A549 (cell line): ENCODE data around the gene SLC22A17. TPM values are rescaled to one million over a fixed set of nuclear protein-coding genes. Genes with fewer than 3 reads are reported as not detected.

Experiments
- ATAC-seq, 2 experiments: fragments of 200-7000 bp in 1 of 2; fragments of >200 bp in 1 of 2; cut with Nextera tagmentation in 1 of 2; cut with Tn5 transposase in 1 of 2; 3 replicates each; pipeline versions ENCODE4 v1.8.0 to v1.9.1; 2018 to 2020; ENCODE audit warnings: mild to moderate bottlenecking in 1 of 2, moderate library complexity in 1 of 2
- CTCF ChIA-PET: fragments of 300-600 bp; sonication (Branson Sonifier 250); formaldehyde crosslinking; extraction: SDS; loops from one replicate; lab custom pipeline; 2021; ENCODE audit warnings: antibody characterized with exemption, inconsistent platforms; lab: Yijun Ruan, JAX
- POLR2A ChIA-PET: fragments of 350-600 bp; formaldehyde crosslinking; extraction: SDS; loops from one replicate; lab custom pipeline; 2021; ENCODE audit warnings: antibody characterized with exemption, inconsistent platforms; lab: Yijun Ruan, JAX
- DNase-seq, 2 experiments: peaks; one replicate each; pipeline versions ENCODE4 v3.0.0 to v3.0.0-alpha.2; 2011 to 2016; ENCODE audit warnings: low read depth in 1 of 2, low spot score in 1 of 2
- FAIRE-seq: peaks from 2 replicates; lab custom pipeline; 2011; peaks lifted over from hg19 to GRCh38; lab: Jason Lieb, UNC
- H3K27ac ChIP-seq, 2 experiments: fragments of >200 bp; sonication (Bioruptor Twin); formaldehyde crosslinking; 3 replicates each; pipeline ENCODE4 v1.5.1; 2016 to 2017
- H3K4me1 ChIP-seq: fragments of >200 bp; sonication (Bioruptor Twin); formaldehyde crosslinking; 3 replicates; pipeline ENCODE4 v1.6.1; 2016
- H3K4me2 ChIP-seq: fragments of >200 bp; sonication (Bioruptor Twin); formaldehyde crosslinking; 3 replicates; pipeline ENCODE4 v1.6.1; 2016
- H3K4me3 ChIP-seq: fragments of >200 bp; sonication (Bioruptor Twin); formaldehyde crosslinking; 3 replicates; pipeline ENCODE4 v1.5.1; 2016
- H3K9me3 ChIP-seq: fragments of >200 bp; sonication (Bioruptor Twin); formaldehyde crosslinking; 3 replicates; pipeline ENCODE4 v1.6.1; 2016
- EHF ChIP-seq: fragments of 250-450 bp; sonication (Bioruptor Pico); IDR thresholded peaks from 2 replicates; pipeline ENCODE4 v1.5.0; 2020; ENCODE audit warnings: mild to moderate bottlenecking
- EHMT2 ChIP-seq: fragments of 200-600 bp; sonication (generic); IDR thresholded peaks from 2 replicates; pipeline ENCODE4 v1.6.1; 2016; ENCODE audit warnings: antibody characterized with exemption, low read depth, mild to moderate bottlenecking, moderate library complexity
- ESRRA ChIP-seq: fragments of 150-350 bp; IDR thresholded peaks from 2 replicates; pipeline ENCODE4 v1.6.1; 2014; ENCODE audit warnings: mild to moderate bottlenecking, low read length, borderline replicate concordance
- FOSL2 ChIP-seq, 2 experiments: fragments of 450-650 bp in 1 of 2; fragments of >200 bp in 1 of 2; sonication (Bioruptor Twin) in 1 of 2; formaldehyde crosslinking; IDR thresholded peaks; 2 replicates each; pipeline versions ENCODE4 v1.5.0 to v1.6.1; 2016 to 2020; ENCODE audit warnings: mild to moderate bottlenecking in 1 of 2, moderate library complexity in 1 of 2
- GATA3 ChIP-seq: IDR thresholded peaks from 2 replicates; pipeline ENCODE4 v1.6.1; 2012; ENCODE audit warnings: borderline replicate concordance
- HEYL ChIP-seq: fragments of 250-450 bp; sonication (Bioruptor Pico); IDR thresholded peaks from 2 replicates; pipeline ENCODE4 v1.8.0; 2021; ENCODE audit warnings: mild to moderate bottlenecking, moderate library complexity
- HOXA7 ChIP-seq: fragments of 250-450 bp; sonication (Bioruptor Pico); IDR thresholded peaks from 2 replicates; pipeline ENCODE4 v1.5.0; 2020; ENCODE audit warnings: mild to moderate bottlenecking, moderate library complexity
- KDM1A ChIP-seq: fragments of 200-600 bp; sonication (generic); IDR thresholded peaks from 2 replicates; pipeline ENCODE4 v1.6.1; 2016; ENCODE audit warnings: low read depth, mild to moderate bottlenecking
- MYC ChIP-seq: IDR thresholded peaks from 2 replicates; pipeline ENCODE4 v1.6.1; 2012; ENCODE audit warnings: mild to moderate bottlenecking, inconsistent platforms, low read length, improper control_type of control experiment, borderline replicate concordance
- POLR2A ChIP-seq: IDR thresholded peaks from 2 replicates; pipeline ENCODE4 v1.6.1; 2012; ENCODE audit warnings: mild to moderate bottlenecking, low read length
- REST ChIP-seq: fragments of 200-600 bp; sonication (generic); IDR thresholded peaks from 2 replicates; pipeline ENCODE4 v1.6.1; 2016; ENCODE audit warnings: antibody characterized with exemption, mild to moderate bottlenecking, moderate library complexity
- RFX5 ChIP-seq: fragments of 450-650 bp; IDR thresholded peaks from 2 replicates; pipeline ENCODE4 v1.7.1; 2014; ENCODE audit warnings: antibody characterized with exemption, mild to moderate bottlenecking, moderate library complexity
- RNF2 ChIP-seq: fragments of 200-600 bp; sonication (generic); IDR thresholded peaks from 2 replicates; pipeline ENCODE4 v1.6.1; 2016; ENCODE audit warnings: low read depth, mild to moderate bottlenecking, antibody characterized with exemption, moderate library complexity, borderline replicate concordance
- USF2 ChIP-seq: fragments of 450-650 bp; IDR thresholded peaks from 2 replicates; pipeline ENCODE4 v1.6.1; 2014; ENCODE audit warnings: antibody characterized with exemption
- ZC3H11A ChIP-seq: fragments of 450-650 bp; IDR thresholded peaks from 2 replicates; pipeline ENCODE4 v1.6.1; 2014; ENCODE audit warnings: antibody characterized with exemption, mild to moderate bottlenecking
- WGBS: methylation state at CpG from one replicate; pipeline ENCODE4 v1.1.6; 2017; ENCODE audit errors: missing lambda C conversion rate; 5-methylcytosine and 5-hydroxymethylcytosine counted together
- polyA plus RNA-seq, 4 experiments: library from polyadenylated mRNA; depleted of rRNA in 3 of 4; stranded (reverse); fragments of >200 nt; fragmentation: RNase III in 1 of 4; extraction: RNeasy Plus Mini Kit Qiagen cat#74134 plus additional on column Dnase treatment in 1 of 4; gene quantifications; 2 replicates in 3 of 4; 3 replicates in 1 of 4; pipeline ENCODE4 v1.2.3, GENCODE V29; 2011 to 2017

SLC22A17 gene
- polyA plus RNA-seq, 2 of the 4 experiments (the other 2 are of a cell fraction): 3.5 to 8.4 TPM

DNA sequence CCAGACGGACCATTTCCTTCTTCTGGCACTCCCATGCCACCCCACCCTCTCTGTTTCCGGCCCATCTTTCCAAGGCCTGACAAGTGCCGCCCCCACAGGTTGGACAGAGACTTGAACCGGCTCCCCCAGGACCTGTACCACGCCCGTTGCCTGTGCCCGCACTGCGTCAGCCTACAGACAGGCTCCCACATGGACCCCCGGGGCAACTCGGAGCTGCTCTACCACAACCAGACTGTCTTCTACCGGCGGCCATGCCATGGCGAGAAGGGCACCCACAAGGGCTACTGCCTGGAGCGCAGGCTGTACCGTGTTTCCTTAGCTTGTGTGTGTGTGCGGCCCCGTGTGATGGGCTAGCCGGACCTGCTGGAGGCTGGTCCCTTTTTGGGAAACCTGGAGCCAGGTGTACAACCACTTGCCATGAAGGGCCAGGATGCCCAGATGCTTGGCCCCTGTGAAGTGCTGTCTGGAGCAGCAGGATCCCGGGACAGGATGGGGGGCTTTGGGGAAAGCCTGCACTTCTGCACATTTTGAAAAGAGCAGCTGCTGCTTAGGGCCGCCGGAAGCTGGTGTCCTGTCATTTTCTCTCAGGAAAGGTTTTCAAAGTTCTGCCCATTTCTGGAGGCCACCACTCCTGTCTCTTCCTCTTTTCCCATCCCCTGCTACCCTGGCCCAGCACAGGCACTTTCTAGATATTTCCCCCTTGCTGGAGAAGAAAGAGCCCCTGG, 23.0 kb upstream of the SLC22A17 start:
- DNase-seq (no peak), FAIRE-seq (no peak), ATAC-seq (no peak)
- Histone ChIP-seq H3K27ac (no peak overlapping the region), H3K4me1 (no peaks in the 10 kb centered on the region), H3K4me3 (no peak overlapping the region), H3K9me3 (no peaks in the 10 kb centered on the region), H3K4me2 (no peak overlapping the region)
- POLR2A ChIA-PET: no interaction called here
- 80% methylated on average over 16 of the region's 21 CpGs for WGBS
- CTCF ChIA-PET: interaction anchor here (1.5 to 11.1 kb wide), 6 partner anchors 8 to 67 kb away, joined by 4 to 186 read pairs (median 71); no protein-coding TSS in a partner anchor
- TF ChIP-seq FOSL2 (IDR thresholded peaks at IDR 0.05): no peak
- TF ChIP-seq FOSL2 (CRISPR knock-in tag; IDR thresholded peaks at IDR 0.05): no peak
- TF ChIP-seq, all 56 proteins: peak for 0

DNA sequence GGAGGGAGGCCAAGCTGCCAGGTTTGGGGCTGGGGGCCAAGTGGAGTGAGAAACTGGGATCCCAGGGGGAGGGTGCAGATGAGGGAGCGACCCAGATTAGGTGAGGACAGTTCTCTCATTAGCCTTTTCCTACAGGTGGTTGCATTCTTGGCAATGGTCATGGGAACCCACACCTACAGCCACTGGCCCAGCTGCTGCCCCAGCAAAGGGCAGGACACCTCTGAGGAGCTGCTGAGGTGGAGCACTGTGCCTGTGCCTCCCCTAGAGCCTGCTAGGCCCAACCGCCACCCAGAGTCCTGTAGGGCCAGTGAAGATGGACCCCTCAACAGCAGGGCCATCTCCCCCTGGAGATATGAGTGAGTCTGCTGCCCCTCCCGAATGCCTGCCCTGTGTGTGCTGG, 20.4 kb upstream of the SLC22A17 start:
- no peak overlapping the region for H3K4me2 ChIP-seq
- 41% methylated on average over 3 of the region's 3 CpGs for WGBS
- H3K9me3 ChIP-seq: no peaks in the 10 kb centered on the region
- CTCF ChIA-PET: interaction anchor here (7.3 to 7.9 kb wide), 2 partner anchors 11 to 13 kb away, joined by 30 to 80 read pairs; no protein-coding TSS in a partner anchor
- no peak overlapping the region for H3K27ac ChIP-seq
- no peak overlapping the region for H3K4me3 ChIP-seq
- DNase-seq (no peak), FAIRE-seq (no peak), ATAC-seq (no peak)
- no peaks in the 10 kb centered on the region for H3K4me1 ChIP-seq
- no peak for TF ChIP-seq HOXA7
- POLR2A ChIA-PET: no interaction called here

GRCh38 chr14:23372509-23372908, 19.8 kb upstream of the SLC22A17 start, which contains the start of gene IL25:
TSS of gene IL25 (plus strand) at chr14:23372809.
- no peak for DNase-seq
- WGBS: 35% methylated on average over 2 of the region's 2 CpGs
- H3K4me2 ChIP-seq: no peak within 1 kb of the TSS
- ATAC-seq: no peak
- no peaks in the 10 kb centered on the region for H3K9me3 ChIP-seq
- no peaks in the 10 kb centered on the region for H3K4me1 ChIP-seq
- CTCF ChIA-PET: interaction anchor here (7.3 kb wide), 1 partner anchor 12 kb away, joined by 30 read pairs; no protein-coding TSS in a partner anchor
- H3K4me3 ChIP-seq: no peak within 1 kb of the TSS
- TF ChIP-seq ZC3H11A (no peak), EHMT2 (no peak), MYC (no peak), EHF (CRISPR knock-in tag) (no peak), USF2 (no peak), HEYL (CRISPR knock-in tag) (no peak), POLR2A (no peak), KDM1A (no peak), ESRRA (no peak), RFX5 (no peak), REST (no peak), HOXA7 (no peak), GATA3 (no peak), RNF2 (no peak)
- no peak for FAIRE-seq
- POLR2A ChIA-PET: no interaction called here
- H3K27ac ChIP-seq: no peak within 1 kb of the TSS
